GM21576 (cell line): ENCODE measurements around the gene DNAJC4.

Source experiments
- ATAC-seq: cut with Tn5 transposase; IDR thresholded peaks from one replicate; pipeline ENCODE4 v1.9.1; 2021; ENCODE audit warnings: mild to moderate bottlenecking, moderate library complexity; ENCODE audit not compliant: unreplicated experiment

The DNAJC4 gene

DNA sequence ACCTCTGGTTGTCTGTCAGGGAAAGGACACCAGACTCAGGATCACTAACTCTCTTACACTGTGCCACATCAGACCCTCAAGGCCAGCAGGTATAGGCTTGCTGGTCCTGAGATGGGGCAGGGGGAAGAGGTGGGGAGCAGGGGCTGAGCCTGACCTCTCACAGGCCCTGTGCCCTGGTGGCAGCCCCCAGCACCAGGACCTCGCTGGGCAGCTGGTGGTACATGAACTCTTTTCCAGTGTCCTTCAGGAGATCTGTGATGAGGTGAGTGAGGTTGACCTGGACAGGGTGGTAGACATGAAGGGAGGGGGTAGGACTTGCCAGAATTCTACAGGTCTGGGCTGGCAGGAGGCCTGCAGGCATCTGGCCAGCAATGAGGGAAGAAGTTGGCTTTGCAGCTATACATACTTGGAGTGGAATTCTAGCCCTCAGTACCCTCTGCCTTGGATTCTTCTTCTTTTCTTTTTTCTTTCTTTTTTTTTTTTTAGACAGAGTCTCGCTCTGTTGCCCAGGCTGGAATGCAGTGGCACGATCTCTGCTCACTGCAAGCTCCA, 2.9 kb upstream of the DNAJC4 start:
- ATAC-seq, result no peak

GRCh38 chr11:64229090-64229743, 1.1 kb upstream of the DNAJC4 start:
- ATAC-seq, result no peak

DNA sequence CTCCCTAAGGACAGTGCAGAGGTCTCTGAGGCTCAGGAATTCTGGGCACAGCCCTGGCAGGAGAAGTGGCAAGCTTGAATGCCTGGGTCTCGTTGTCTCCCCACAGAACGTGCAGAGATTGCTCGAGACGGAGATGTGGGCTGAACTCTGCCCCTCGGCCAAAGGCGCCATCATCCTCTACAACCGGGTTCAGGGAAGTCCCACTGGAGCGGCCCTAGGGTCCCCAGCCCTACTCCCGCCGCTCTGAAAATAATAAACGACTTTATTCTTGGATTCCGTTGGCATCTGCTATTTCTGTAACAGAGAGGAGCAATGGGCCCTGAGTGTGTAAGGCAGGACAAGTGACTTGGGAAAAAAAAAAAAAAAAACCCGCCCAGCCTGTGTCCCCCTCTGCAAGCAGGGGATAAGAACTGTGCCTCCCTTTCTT, 591 bp upstream of the DNAJC4 start:
- ATAC-seq, result no peak

GRCh38 chr11:64230985-64231365, 627 bp downstream of the DNAJC4 start:
- ATAC-seq, result no peak

DNA sequence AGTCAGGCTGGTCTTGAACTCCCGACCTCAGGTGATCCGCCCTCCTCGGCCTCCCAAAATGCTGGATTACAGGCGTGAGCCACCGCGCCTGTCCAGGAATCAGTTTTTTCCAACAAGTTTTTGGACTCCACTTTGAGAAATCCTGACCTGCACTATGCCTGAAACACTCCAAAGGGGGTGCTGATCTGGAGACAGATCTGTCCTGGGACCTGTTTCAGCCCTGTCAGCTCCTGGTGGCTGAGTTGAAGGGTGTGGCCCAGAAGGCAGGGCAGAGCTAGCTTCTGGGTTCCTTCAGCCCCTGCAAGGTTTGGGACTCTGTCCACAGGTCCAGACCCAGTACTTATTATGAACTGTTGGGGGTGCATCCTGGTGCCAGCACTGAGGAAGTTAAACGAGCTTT, 1.2 kb downstream of the DNAJC4 start:
- no peak for ATAC-seq

DNA sequence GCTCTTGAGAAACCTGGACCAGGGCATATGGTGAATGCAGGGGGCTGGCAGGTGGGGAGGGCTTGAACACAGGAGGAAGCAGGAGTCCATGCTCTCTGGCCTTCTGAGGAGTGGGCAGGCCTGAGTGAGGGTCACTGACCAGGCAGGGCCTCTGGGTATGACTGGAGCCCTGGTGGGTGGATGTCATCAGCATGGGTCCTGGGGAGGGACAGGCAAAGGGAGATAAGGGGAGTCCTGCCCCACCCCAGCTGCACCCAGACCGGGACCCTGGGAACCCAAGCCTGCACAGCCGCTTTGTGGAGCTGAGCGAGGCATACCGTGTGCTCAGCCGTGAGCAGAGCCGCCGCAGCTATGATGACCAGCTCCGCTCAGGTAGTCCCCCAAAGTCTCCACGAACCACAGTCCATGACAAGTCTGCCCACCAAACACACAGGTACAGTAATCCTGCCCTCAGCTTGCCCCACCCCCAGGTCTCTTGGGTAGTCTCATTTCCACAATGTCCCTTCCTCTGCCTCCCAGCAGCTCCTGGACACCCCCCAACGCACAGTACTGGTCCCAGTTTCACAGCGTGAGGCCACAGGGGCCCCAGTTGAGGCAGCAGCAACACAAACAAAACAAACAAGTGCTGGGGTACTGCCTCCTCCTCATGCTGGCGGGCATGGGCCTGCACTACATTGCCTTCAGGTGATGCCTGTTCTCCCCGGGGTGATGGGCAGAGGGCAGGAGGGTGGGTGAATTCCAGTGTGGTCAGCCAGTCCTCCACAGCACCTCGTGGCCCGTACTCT, 2.0 kb downstream of the DNAJC4 start:
- no peak for ATAC-seq

GRCh38 chr11:64232967-64233315, 2.6 kb downstream of the DNAJC4 start:
- no peak for ATAC-seq

GRCh38 chr11:64233913-64234586, 3.7 kb downstream of the DNAJC4 start, which contains the start of gene VEGFB:
Gene VEGFB, plus strand, starts transcription at chr11:64234584. Its CDS starts 250 bp downstream, at chr11:64234834.
- peak; percentile 26 for ATAC-seq

DNA sequence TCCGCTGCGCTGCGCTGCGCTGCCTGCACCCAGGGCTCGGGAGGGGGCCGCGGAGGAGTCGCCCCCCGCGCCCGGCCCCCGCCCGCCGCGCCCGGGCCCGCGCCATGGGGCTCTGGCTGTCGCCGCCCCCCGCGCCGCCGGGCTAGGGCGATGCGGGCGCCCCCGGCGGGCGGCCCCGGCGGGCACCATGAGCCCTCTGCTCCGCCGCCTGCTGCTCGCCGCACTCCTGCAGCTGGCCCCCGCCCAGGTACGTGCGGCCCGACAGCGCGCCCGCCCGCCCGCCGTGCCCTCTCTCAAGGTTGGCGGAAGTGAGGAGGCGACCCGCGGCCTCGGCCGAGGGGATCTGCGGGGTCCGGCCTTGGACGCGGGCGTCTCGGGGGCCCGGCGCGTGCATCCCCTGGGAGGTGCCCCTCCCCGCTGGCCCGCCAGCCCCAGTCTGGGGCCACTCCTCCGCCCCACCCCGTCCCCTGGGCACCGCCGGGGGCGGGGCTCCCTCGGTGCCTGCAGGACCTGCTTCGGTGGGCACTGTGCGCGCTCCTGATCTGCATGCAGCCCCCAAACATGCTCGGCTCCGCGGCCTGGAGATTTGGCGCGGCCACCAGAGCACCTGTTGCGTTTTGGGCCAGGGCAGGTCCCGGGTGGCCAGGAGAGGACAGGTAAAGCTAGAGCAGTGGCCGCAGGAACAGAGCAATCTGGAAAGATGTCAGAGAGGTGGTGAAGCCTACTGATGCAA, 4.5 kb downstream of the DNAJC4 start:
- peak; percentile 27 for ATAC-seq

- no peak for ATAC-seq
Measured at GRCh38 chr11:64235437-64236161, 5.3 kb downstream of the DNAJC4 start.

DNA sequence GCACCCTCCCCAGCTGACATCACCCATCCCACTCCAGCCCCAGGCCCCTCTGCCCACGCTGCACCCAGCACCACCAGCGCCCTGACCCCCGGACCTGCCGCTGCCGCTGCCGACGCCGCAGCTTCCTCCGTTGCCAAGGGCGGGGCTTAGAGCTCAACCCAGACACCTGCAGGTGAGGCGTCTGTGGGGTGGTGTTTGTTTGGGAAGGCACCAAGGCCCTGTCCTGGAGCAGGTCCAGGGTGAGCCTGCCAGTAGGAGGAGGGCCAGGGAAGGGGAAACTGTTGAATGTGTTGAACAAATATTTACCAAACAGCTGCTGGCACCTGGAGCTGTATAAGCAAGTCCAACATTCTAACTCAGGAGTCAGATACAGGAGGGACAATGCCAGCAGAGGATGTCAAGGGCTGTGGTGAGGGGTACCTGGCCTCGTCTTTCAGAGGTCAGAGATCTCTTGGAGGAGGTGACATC, 7.2 kb downstream of the DNAJC4 start:
- ATAC-seq, result no peak

GRCh38 chr11:64238076-64238475, 7.7 kb downstream of the DNAJC4 start:
- no peak for ATAC-seq

DNA sequence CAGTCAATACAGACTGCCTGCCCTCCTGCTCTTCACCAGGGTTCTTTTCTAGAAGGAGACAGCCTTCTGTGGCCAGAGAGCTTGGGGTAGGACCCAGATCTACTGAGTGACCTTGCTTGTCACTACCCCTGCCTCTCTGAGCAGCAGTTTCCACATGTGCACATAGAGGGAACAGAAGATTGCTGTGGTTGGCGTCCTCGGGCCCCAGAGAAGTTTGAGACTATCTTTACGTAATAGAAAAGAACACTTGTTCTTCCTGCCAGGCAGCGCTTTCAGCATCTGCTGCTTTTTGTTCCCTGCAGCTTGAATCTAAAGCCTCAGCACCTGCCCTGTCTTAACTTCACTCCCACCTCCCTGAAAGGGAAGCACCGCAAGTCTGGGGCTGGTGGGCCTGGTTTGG, 8.7 kb downstream of the DNAJC4 start:
- ATAC-seq, result no peak

GRCh38 chr11:64239662-64240434, 9.5 kb downstream of the DNAJC4 start:
- no peak for ATAC-seq

DNA sequence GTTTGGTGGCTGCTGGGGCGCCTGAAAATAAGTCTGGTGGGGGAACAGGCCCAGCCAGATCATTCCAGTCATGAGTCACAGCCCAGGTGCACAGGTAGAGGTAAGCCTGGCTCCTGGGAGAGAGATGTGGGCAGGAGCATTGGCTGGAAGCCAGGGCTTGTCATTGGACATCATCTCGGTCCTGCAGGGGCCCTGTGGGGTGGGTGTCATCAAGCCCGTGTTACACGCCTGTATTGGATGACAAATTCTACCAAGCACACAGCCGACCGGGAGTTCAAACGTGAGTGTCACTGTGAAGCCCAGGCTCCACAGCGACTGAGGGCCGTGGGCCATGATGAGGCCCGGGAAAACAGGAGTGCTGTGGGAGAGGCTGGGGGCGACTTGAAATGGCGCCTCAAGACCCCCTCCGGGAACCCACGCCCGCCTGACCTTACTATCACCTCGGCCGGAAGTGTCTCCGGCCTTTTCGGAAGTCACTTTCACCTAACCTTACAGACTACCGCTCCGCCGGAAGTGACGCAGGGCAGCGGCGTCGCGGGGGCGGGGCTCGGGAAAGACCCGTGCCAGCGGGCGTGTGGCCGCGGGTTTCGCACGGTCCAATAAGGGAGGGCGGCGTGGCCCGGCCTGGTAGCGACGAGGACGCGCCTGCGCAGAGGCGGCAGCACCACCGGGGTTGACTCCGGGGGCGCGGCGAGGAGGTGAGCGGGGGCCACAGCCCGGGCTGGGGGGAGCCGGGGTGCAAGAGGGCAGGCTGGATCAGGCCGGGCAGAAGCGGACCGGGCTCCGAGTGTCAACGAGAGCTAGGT, 10.3 kb downstream of the DNAJC4 start, which contains the start of gene FKBP2:
FKBP2 (plus strand) TSS at position 661 of the 806 bp plus-strand sequence. CDS start 1,293 bp downstream, outside the sequence.
- ATAC-seq, result peak; percentile 41

DNA sequence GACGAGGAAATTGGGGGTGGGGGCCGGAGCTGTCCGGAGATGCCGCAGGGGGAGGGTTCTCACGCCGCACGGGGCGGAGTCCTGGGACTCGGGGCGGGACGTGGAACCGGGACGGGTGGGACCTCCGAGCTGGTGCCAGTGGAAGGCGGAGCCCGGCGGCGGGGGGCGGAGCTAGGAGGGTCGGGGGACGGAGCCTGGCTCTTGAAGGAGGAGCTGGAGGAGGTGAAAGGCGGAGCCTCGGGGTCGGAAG, 10.8 kb downstream of the DNAJC4 start:
- ATAC-seq, result peak; percentile 58

GRCh38 chr11:64241491-64242374, 11.4 kb downstream of the DNAJC4 start:
- ATAC-seq, result peak; percentile 4
